Activated T-cell treated with anti-CD3 and anti-CD28 coated beads, Interleukin-2, amount 50 U/mL, for 48 hours (primary cell): ENCODE data around the gene TGFA.

ENCODE experiments used
- DNase-seq, 2 experiments: peaks; one replicate each; pipeline ENCODE4 v3.0.0-alpha.2; 2020

The TGFA gene

DNA sequence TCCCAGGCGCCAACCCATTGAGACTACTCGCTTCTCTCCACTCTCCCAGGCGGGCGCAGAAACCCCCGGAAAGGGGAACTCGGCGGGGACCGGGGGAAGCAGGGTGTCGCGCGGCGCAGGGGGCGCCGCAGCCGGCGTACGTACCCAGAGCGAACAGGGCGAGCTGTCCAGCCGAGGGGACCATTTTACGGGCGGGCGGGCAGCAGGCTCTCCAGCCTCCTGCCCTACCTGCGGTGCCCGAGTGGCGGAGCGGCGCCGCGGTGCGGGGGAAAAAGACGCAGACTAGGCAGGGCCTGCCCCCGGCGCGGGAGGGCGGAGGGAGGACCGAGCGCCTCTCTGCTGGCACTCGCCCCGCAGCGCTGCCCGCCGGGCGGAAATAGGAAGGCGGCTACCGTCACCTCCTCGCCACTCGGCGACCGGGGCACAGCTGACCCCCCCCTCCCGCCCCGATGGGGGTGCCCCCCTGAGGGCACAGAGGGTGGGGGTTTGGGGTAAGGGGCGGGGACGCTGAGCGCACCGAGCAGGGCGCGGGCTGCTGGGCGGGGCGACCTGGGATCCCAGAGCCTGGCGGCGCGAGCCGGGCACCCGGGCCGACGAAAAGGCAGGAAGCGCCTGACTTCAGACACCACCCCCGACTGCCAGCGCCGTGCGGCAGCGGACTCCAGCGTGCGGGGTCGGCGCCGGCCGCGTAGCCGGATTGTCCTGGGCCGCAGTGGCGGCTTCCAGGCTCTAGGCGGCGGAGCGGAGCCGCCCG, at the start of gene TGFA:
TGFA (minus strand) TSS at position 243 of the 754 bp plus-strand sequence; CDS start at position 184, 59 bp downstream.
- DNase-seq, result peak; percentile 77 to 85

DNA sequence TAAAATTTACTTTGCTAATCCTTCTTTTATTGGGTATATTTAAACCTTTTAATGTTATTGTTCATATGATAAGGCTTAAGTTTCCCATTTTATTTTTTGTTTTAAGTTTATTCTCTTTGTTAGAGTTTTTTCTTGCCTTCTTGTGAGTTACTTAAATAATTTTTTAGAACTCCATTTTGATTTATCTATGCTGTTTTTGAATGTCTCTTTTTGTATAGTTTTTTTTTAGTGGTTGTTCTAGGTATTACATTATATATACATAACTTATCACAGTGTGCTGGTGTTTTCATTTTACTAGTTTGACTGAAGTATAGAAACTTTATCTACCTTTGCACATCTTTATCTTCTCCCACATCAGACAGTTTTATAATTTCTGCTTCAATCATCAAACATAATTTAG, 49.4 kb upstream of the TGFA start:
- no peak for DNase-seq

DNA sequence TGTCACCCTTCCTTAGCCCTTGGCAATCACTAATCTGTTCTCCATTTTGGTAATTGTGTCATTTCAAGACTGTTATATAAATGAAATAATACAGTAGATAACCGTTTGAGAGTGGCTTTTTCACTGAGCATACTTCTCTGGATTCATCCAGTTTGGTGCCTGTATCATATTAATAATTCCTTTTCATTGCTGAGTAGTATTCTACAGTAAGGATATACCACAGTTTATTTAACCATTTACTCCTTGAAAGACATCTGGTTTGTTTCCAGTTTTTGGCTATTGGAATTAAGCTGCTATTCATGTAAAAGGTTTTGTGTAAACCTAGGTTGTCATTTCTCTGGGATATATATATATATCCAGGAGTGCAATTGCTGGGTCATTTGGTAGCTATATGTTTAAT, 44.6 kb upstream of the TGFA start:
- no peak for DNase-seq

DNA sequence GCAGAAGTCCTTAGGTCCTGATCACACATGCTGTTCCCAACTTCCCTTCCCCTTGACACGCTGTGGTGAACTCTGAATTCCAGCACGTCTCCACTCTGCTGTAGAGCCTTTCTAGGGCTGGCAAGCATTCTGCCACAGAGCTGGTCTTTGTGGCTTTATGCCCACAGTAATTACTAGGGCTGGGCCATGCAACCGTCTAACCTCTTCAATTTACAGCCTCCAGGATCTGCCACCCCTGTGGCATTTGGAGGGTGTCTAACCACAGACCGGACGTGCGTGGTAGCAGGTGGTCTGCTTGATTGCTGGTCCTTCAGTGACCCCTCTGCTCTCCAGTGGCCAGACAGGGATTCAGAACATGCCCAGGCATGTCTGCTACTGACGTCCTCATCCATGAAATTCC, 43.1 kb upstream of the TGFA start:
- no peak for DNase-seq

DNA sequence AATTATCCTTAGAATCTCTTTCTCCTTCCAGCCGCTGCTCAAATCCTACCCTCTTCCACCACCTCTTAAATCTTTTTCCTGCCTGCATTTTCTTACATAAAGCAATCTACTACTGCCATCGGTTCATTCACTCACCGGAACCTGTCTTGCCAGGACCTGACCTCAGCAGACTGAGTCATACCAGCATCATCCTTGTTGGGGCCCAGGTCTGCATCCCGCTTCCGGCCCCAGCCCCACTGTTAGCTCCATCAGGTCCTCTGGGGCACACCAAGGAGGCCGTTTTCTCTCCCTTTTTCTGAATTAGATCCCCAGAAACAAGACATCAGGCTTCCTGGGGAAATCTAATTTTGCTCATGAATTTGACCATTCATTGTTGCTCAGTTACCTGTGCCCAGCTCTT, 42.7 kb upstream of the TGFA start:
- DNase-seq, result no peak

DNA sequence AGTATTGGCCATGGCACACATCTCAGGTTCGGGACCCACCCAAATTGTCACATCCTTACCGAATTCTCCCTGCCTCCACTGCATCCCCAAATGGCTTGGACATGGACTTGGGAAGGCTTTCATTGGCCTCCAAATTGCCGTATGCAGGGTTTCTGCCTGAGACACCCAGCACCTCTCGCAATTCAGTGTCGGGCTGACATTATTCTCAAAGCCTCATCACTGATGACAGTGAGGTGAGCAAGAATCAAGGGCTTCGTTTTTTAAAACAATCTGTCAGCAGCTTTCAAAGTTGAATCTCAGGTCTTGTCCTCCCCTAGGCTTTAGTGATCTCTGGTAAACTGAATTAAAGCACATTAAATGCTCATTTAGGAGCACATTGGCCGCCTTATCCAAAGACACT, 29.5 kb upstream of the TGFA start:
- DNase-seq, result no peak

DNA sequence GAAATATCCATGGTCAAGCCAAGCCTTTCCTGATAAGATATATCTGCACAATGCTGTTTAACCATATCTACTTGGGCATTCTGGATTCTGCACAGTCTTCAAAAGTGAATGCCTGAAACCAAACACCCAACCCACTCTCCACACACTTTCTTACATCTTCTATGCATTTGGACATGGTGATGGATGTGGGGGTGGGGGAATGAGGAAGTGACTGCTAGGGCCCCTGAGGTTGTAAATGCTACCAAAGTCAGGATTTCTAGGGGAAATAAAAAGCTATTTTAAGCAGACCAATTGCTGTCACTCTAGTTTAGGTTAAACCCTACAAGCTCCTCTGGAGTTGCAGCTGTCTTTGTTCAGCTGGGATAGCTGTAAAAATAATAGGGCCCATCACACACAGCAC, 26.7 kb upstream of the TGFA start:
- DNase-seq, result no peak

DNA sequence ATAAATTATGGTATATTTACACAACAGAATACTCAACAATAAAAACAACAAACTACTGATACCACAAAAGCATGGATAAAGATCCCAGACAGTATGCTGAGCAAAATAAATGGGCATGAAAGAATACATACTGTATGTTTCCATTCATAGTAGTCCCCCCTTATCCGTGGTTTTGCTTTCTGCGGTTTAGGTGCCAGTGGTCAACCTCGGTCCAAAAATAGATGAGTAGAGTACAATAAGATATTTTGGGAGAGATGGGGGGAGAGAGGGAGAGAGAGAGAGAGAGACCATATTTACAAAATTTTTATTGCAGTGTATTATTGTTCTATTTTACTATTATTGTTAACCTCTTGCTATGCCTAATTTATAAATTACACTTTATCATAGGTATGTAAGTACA, 21.0 kb upstream of the TGFA start:
- no peak for DNase-seq

DNA sequence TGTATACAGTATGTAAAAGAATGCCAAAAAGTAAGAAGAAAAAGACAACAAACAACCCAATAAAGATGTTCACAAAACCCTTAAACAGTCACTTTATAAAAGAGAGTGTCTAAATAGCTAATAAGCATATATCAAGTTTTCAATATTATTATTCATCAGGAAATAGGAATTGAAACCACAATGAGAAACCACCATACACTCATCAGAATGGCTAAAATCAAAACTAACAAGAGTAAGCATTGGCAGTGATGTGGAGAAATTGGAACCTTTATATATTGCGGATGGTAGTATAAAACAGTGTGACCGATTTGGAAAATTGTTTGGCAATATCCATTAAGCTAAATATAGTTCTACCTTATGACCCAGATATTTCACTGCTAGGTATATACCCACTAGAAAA, 20.5 kb upstream of the TGFA start:
- DNase-seq, result no peak

DNA sequence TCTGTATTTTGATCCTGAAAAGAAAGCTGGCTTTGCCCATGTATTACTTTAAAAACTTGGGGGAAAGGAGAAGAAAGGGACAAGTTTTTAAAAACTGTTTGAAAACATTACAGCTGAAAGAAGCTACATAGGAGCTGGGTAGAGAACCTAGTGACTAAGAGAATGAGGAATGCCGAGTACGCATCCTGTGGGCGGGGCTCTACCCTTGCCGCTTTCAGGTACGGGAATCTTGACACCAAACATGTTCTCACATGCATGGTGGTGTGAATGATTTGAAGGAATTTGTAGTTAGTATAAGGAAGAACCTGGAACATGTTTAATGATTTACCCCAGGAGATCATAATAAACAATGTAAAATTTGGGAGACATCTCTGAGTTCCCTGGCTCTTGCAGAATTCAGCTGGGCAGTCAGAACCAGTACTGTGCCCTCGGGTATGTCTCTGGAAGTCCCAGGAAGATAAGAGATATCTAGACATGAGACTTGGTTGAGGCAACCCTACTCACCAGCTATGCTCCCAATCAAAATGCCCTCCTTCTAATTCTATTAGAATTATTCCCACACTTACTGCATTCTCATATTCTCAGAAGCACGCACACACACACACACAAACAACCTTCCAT, 16.5 kb upstream of the TGFA start:
- no peak for DNase-seq

DNA sequence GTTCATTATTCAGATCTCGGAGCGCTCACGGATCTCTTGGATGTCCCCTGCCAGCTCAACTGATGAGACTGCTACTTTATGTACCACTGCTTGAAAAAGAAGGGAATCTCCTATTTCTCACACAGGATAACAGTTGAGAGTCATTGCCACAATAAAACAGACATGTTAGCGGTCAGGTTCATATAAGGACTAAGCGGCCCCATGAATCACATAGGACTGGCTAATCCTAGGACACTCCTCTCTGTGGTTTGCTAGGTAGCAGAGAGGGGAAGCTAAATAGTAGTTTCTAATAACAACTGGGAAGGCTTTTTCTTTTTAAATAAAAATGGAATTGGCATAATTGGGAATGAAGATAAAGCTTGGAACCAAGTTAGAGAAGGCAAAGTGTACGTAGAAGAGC, 15.9 kb upstream of the TGFA start:
- no peak for DNase-seq

DNA sequence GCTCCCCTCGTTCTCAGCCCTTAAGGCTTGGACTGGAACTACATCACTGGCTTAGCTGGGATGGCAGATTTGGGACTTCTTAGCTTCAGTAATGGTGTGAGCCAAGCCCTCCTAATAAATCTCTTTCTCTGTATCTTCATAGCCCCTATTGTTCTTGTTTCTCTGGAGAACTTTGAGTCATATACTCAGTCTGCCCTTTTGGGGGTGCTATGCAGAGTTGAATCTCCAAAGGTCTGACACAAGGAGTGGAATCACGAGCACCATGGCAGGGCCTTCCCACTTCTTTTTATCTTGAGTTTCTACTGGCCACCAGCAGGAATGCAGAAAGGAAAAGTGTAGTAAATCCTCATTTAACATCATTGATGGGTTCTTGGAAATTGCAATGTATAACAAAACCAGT, 13.3 kb upstream of the TGFA start:
- no peak for DNase-seq

DNA sequence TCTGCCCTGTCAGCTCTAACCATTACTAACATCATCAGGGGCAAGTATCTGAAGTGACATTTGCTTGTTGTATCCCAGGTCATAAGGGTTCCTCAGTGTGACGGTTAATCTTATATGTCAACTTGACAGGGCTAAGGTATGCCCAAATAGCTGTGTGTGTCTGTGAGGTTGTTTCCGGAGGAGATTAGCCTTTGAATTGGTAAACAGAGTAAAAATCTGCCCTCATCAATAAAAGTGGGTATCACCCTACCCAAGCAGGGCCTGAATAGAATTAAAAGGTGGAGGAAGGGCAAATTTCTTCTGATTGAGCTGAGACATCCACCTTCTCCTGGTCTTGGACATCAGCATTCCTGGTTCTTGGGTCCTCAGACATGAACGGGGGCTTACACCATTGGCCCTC, 12.8 kb upstream of the TGFA start:
- no peak for DNase-seq

DNA sequence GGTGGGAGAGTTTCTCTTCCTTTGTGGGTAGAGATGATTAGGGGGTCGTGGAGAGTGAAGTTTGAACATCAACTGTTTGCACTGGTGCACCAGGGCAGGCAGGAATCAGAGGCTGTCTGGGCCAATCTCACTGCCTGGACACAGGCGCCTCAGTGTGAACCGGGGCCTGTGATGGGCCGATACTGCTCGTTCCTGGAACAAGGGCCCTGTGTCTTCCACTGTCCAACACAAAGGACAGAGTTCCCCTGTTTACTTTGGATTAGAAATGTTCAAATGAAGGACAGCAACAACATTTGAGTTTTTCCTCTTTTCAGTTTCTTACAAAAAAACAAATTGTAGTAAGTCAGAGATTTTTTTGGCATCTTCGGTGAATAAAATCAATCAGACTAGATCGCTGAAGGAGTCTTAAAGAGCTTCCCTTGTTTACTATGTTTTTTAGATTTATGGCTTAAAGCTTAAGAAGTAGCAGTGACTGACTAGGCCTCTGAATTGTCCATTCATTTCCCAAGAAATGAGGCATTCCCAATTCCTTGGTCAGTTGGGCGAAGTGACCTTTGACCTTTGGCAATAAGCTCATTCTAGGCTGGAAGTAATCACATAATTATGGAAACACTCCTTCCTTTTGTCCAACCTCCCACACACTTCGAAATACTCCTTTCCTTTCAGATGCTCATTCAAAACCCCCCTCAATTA, 11.6 kb upstream of the TGFA start:
- no peak for DNase-seq

DNA sequence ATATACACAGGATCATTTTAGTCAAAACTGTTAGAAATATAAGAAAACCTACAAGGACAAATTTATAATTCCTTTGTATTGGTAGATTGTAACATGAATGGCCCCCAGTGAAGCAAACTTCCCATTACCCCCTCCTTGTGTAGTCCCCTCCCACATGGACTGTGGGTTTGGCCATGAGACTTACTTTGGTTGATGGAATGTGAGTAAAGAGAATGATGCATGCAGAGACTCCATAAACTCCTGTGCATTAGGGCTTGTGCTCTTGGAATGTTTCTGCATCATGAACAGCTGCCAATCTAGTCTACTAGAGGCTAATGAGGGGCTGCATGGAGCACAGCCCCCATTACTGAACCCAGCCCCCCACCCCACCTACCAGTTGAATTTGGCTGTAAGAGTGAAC, 8.3 kb upstream of the TGFA start:
- no peak for DNase-seq

DNA sequence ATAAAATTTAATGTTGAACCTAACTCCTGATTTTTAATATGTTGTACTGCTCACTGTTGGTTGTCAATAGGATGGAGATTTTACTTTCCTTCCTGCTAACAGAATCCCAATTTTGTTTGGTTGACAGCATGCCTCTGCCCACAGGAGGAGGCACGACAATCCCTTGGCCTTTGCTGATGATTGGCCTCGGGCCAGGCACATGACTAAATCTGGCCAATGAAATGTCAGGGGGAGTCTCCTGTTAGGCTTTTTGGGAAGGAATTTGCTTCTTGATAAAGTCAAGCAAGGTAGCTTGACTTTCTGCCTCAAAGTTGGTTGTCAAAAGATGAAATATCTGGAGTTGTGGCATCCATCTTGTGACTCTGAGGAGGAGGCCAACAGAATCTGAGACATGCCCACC, 6.8 kb upstream of the TGFA start:
- no peak for DNase-seq

DNA sequence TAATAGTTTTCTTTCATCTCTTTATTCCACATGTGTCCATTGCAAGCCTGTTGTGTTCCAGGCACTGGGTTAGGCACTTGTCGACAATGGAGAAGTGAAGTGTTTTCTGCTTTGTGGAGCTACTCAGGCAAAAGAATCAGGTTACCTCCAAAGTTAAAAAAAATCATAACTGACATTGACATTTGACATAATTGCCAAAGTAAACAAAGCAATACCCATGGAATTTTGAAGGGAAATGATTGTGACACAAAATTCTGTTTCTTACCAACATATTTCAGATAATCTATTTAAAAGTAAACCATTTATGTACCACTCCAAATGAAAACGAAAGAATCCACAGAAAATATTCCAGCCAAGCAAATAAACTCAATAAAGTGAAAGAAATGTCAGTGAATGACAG, 6.4 kb upstream of the TGFA start:
- no peak for DNase-seq

DNA sequence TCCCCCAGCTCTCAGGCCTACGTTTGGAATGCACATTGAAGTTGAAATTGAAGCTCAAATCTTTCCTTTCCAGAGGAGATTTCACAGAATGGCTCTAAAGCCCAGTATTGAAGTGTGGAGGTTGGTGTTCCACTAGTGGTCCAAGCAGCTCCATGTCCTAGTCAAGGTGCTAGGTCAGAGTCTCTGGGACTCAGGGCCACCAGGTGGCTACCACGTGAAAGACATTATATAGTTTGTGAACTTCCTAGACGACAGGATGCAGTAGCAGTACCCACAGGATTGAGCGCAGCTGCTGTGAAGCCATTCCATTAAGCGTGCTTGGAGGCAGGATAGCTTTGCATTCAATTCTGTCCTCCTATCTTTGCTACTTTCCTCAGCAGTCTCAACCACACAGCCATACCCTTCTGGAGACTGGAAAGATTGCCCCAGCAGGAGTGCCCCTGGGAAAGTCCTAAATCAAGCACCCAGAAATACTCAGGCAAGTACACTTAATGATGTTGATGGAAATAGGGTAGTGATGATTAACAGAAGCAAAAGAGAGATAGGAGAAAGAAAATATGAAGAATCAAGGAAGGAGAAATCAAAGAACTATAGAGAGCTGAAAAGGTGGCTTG, 4.7 kb upstream of the TGFA start:
- DNase-seq, result no peak

DNA sequence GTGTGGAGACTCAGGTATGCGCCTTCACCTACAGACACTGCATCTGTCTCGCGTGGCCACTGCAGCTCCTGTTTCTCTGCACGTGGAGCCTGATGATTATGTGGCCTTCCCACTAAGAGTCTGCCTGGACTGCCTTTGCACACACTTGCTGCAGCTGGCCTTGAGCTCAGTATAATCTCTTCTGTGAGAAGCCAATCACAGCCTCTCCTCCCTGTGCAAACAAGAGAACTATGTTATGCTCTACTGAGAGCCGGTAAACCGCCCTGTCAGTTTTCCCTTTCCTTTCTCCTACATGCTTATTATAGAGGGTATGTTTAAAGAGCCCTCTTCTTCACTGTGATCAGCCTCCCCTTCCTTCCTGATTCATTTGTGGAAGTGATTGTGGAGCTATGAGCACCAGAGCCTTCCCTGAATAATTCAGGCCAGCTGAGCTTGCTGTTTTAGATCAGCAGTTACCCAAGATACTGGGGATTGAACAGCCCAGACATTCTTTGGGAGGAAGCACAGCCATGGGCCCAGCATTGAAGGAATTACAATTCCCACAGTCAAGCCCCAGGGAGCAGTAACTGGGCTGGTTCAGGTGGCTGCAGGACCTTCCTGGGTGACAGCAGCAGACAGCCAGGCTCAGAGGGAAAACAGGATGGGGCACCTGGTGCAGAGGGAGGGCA, 3.7 kb upstream of the TGFA start:
- no peak for DNase-seq

DNA sequence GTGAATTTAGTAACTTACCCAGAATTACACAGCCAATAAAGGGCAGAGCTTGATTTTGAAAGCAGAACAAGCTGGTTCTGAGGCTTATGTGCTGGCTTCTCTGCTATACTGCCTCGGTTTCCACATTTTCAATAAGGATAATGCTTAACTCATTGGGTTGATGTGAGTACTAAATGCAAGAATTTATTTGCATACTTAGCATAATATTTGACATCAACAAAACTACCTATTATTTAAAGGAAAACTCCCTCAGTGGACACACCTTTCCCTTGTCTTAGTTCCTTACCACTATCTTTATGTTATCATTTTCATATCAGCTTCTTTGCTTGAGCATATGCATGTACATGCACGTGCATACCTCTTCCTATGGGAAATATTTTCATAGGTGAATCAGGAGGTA, 3.0 kb upstream of the TGFA start:
- no peak for DNase-seq

DNA sequence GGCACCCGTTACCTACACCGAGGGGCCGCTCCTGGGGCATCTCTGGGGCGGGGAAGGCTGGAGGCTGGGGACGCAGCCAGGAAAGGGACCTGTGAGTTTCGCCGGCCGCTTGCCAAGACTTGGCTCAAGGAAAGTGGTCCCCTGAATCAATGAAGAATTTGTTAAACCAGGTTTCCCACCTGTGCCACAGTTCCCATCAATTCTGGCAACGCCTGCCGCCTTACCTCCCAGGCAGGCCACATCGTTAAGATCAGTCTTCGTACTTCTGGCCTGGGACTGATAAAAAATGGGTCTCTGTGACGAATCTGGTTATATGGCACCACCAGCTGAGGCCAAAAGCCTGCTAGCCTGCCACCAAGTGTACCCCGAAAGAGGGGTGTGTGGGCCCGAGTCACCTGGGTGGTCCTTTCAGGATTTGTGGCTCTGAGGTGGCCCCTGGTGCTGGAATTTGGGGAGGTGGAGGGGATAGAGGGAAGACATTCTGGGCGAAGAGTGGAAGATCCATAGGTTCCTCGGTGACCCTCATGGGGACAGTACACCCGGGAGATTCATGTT, 789 bp upstream of the TGFA start:
- DNase-seq, result no peak

DNA sequence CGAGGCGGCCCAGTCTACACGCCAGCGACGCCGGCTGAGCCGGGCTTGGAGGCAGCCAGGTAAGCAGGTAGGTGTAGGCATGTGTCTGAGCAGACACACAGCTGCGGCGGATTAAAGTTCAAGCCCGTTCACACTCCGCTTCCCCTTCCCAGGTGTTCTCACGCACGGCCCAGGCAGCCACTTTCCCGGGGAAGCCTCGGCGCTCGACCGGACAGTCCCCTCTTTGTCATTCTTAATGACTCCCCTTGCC, 367 bp downstream of the TGFA start:
- DNase-seq, result no peak
